ENCODE data around the gene ASCC3. TPM values are rescaled to one million over a fixed set of nuclear protein-coding genes. Genes with fewer than 3 reads are reported as not detected.

The ASCC3 gene
- total RNA-seq, 1 experiment from 2014 or later: 40.5 TPM

- RAD21 ChIA-PET (ENCODE audit: low non-redundant PET in 1 of 2, low total read pairs in 2 of 2, uncharacterized antibody in 2 of 2, unreplicated experiment in 2 of 2): no interaction called here
- H3K4me1 ChIP-seq (ENCODE audit: control insufficient read depth in 1 of 2, insufficient read depth in 2 of 2, low read length in 2 of 2): no peaks in the 10 kb centered on the region
- no peak overlapping the region for H3K4me3 ChIP-seq (replicated peaks in 1 of 2; ENCODE audit: low read depth in 1 of 2, low read length in 2 of 2)
- no peaks in the 10 kb centered on the region for H3K27me3 ChIP-seq (ENCODE audit: insufficient read depth, low read length)
- BruUV-seq (replicated peaks): no TSS peak
- no peak for TF ChIP-seq CEBPB (IDR thresholded peaks at IDR 0.05; ENCODE audit: low read depth)
- no peak for TF ChIP-seq ELF1 (IDR thresholded peaks at IDR 0.05; ENCODE audit: borderline replicate concordance, low read depth)
- no peak for TF ChIP-seq EZH2phosphoT487 (IDR thresholded peaks at IDR 0.05; ENCODE audit: borderline replicate concordance)
- TF ChIP-seq EZH2 (IDR thresholded peaks at IDR 0.05): no peak
- TF ChIP-seq, protein P1, sequence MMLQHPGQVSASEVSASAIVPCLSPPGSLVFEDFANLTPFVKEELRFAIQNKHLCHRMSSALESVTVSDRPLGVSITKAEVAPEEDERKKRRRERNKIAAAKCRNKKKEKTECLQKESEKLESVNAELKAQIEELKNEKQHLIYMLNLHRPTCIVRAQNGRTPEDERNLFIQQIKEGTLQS (IDR thresholded peaks at IDR 0.05): no peak
- TF ChIP-seq SRF (IDR thresholded peaks at IDR 0.05; ENCODE audit: low read depth): no peak
- no peak for TF ChIP-seq YY1 (IDR thresholded peaks at IDR 0.05; ENCODE audit: extremely low read depth, insufficient replicate concordance, low read depth, low read length)
- TF ChIP-seq EGR1 (IDR thresholded peaks at IDR 0.05; ENCODE audit: low read depth): no peak
- TF ChIP-seq SIN3A (IDR thresholded peaks at IDR 0.05; ENCODE audit: low read depth): no peak
- TF ChIP-seq POLR2AphosphoS5 (IDR thresholded peaks at IDR 0.05; ENCODE audit: low read depth, low read length): no peak
- no peak for TF ChIP-seq TCF7L2 (IDR thresholded peaks at IDR 0.05; ENCODE audit: borderline replicate concordance, extremely low read depth, insufficient read depth, insufficient read length)
- TF ChIP-seq ZBTB33 (IDR thresholded peaks at IDR 0.05; ENCODE audit: extremely low read depth, insufficient replicate concordance, low read length): no peak
- no peak for TF ChIP-seq POLR2A (IDR thresholded peaks at IDR 0.05; ENCODE audit: borderline replicate concordance, extremely low read depth, insufficient read depth, insufficient read length)
- no peak for TF ChIP-seq RAD21 (IDR thresholded peaks at IDR 0.05; ENCODE audit: low read depth)
- no peak for TF ChIP-seq JUND (IDR thresholded peaks at IDR 0.05)
- no peak overlapping the region for H3K9ac ChIP-seq (ENCODE audit: low read length)
- no peak overlapping the region for H3K4me2 ChIP-seq (ENCODE audit: low read length)
- no peaks in the 10 kb centered on the region for H3K79me2 ChIP-seq (ENCODE audit: insufficient read depth, low read length)
- DNase-seq (ENCODE audit: low read depth, low spot score): no peak
- no peak overlapping the region for H3K27ac ChIP-seq (ENCODE audit: low read depth, low read length)
- H3K9me3 ChIP-seq (ENCODE audit: control insufficient read depth in 1 of 2, insufficient read depth in 1 of 2, low read depth in 1 of 2, low read length in 2 of 2): no peaks in the 10 kb centered on the region
- H4K20me1 ChIP-seq (ENCODE audit: insufficient read depth): no peaks in the 10 kb centered on the region
- intact Hi-C loops (cut with micrococcal nuclease): no loop called here
- no peak overlapping the region for H2AFZ ChIP-seq (ENCODE audit: low read depth, low read length, poor library complexity, severe bottlenecking)
- POLR2A ChIA-PET: no interaction called here
- H3K36me3 ChIP-seq (ENCODE audit: control insufficient read depth in 1 of 2, insufficient read depth in 2 of 2, low read length in 2 of 2): no peaks in the 10 kb centered on the region
- no peaks in the 10 kb centered on the region for H3K9me2 ChIP-seq (ENCODE audit: insufficient read depth)
- CTCF ChIA-PET: no interaction called here
- ATAC-seq: no peak
Measured at GRCh38 chr6:100763617-100764241, 117.4 kb downstream of the ASCC3 start.

Measured in HCT116 (cell line).